ENCODE measurements around the gene WWOX. TPM values are rescaled to one million over a fixed set of nuclear protein-coding genes. Genes with fewer than 3 reads are reported as not detected.

Gene WWOX
- polyA plus RNA-seq, 4 donors = 4.9 to 15.8 (median 7.0) TPM

- Histone ChIP-seq H3K27me3 (ENCODE audit: control insufficient read depth in 3 of 3, insufficient read depth in 3 of 3, low read length in 3 of 3) (no peaks in the 10 kb centered on the region), H3K4me1 (ENCODE audit: control insufficient read depth in 3 of 3, insufficient read depth in 2 of 3, low read depth in 1 of 3, low read length in 2 of 3) (peaks cover 0 to 3% (median 0%) of the 10 kb centered on the region in 3 donors), H3K36me3 (ENCODE audit: control insufficient read depth in 3 of 3, insufficient read depth in 2 of 3, low read depth in 1 of 3, low read length in 3 of 3) (no peaks in the 10 kb centered on the region), H3K27ac (ENCODE audit: low read depth in 1 of 3, low read length in 2 of 3) (no peak overlapping the region), H3K9me3 (ENCODE audit: control insufficient read depth in 2 of 2, insufficient read depth in 1 of 2, low read depth in 1 of 2, low read length in 1 of 2) (peaks cover 0 to 5% of the 10 kb centered on the region in 2 donors), H3K4me3 (ENCODE audit: low read depth in 1 of 3, low read length in 3 of 3) (no peak overlapping the region)
- FAIRE-seq (no peak), DNase-seq (peak in 1 of 2 donors; percentile 43)
- WGBS, 3 donors = 63 to 85% (median 82%) methylated on average over 3 of the region's 3 CpGs
These were observed 721.9 kb downstream of the WWOX start for GRCh38 chr16:78821335-78821734.

DNA sequence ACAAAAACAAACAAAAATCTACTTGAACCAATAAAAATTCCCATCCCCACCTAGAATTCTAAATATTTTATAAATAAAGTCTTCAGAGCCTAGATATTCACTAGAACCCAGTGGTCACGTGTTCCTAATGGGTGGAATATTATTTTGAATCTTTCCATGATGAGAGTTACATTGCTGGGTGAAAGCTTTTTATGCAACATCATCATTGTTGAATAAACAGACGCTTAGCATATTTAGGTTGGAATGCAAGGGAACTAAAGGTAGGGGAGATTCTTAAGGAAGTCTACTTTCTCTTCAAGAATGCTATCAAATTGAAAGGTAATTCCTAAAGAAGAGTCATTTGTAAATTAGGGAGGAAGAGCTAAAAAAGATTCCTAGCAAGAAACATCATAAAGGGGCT is 723.1 kb downstream of the WWOX start:
- DNase-seq = no peak
- Histone ChIP-seq H3K4me3 (ENCODE audit: low read depth in 1 of 3, low read length in 3 of 3) (no peak overlapping the region), H3K27me3 (ENCODE audit: control insufficient read depth in 3 of 3, insufficient read depth in 3 of 3, low read length in 3 of 3) (no peaks in the 10 kb centered on the region), H3K4me1 (ENCODE audit: control insufficient read depth in 3 of 3, insufficient read depth in 2 of 3, low read depth in 1 of 3, low read length in 2 of 3) (peaks cover 0 to 3% (median 0%) of the 10 kb centered on the region in 3 donors), H3K36me3 (ENCODE audit: control insufficient read depth in 3 of 3, insufficient read depth in 2 of 3, low read depth in 1 of 3, low read length in 3 of 3) (no peaks in the 10 kb centered on the region), H3K9me3 (ENCODE audit: control insufficient read depth in 2 of 2, insufficient read depth in 1 of 2, low read depth in 1 of 2, low read length in 1 of 2) (peaks cover 0 to 5% of the 10 kb centered on the region in 2 donors), H3K27ac (ENCODE audit: low read depth in 1 of 3, low read length in 2 of 3) (no peak overlapping the region)
- WGBS, 3 donors = 86 to 92% (median 91%) methylated on average over 2 of the region's 2 CpGs
- FAIRE-seq = no peak

DNA sequence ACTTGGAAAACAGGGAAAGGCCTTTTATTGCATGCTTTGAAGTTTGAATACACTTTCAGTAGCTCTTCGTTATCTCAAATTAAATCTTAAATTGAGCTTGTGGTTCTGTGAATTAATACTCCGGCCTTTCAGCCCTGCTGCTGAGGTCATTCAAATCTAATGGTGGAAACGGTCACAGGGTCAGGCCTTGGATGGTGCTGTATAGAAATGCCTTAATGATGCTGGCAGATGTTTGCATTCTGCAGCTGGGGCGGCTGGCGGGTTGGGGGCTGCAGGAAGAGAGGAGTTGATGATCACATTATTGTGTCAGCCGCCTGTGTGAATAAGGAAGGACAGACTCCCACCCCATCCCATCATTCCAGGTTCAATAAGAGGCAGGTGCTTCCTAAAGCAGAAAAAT is 723.6 kb downstream of the WWOX start:
- 75 to 87% (median 78%) methylated on average over 6 of the region's 6 CpGs for WGBS, 3 donors

GRCh38 chr16:78829280-78829679 is 729.8 kb downstream of the WWOX start:
- Histone ChIP-seq H3K27me3 (ENCODE audit: control insufficient read depth in 3 of 3, insufficient read depth in 3 of 3, low read length in 3 of 3) (no peaks in the 10 kb centered on the region), H3K9me3 (ENCODE audit: control insufficient read depth in 2 of 2, insufficient read depth in 1 of 2, low read depth in 1 of 2, low read length in 1 of 2) (no peaks in the 10 kb centered on the region), H3K27ac (ENCODE audit: low read depth in 1 of 3, low read length in 2 of 3) (no peak overlapping the region), H3K4me1 (ENCODE audit: control insufficient read depth in 3 of 3, insufficient read depth in 2 of 3, low read depth in 1 of 3, low read length in 2 of 3) (no peaks in the 10 kb centered on the region), H3K4me3 (ENCODE audit: low read depth in 1 of 3, low read length in 3 of 3) (no peak overlapping the region), H3K36me3 (ENCODE audit: control insufficient read depth in 3 of 3, insufficient read depth in 2 of 3, low read depth in 1 of 3, low read length in 3 of 3) (no peaks in the 10 kb centered on the region)
- FAIRE-seq (no peak), DNase-seq (no peak)
- 91 to 95% (median 94%) methylated on average over 1 of the region's 1 CpG for WGBS, 3 donors

More for the DNA sequence above, 723.6 kb downstream of the WWOX start:
- peaks cover 0 to 3% (median 0%) of the 10 kb centered on the region in 3 donors for H3K4me1 ChIP-seq (ENCODE audit: control insufficient read depth in 3 of 3, insufficient read depth in 2 of 3, low read depth in 1 of 3, low read length in 2 of 3)
- no peaks in the 10 kb centered on the region for H3K27me3 ChIP-seq (ENCODE audit: control insufficient read depth in 3 of 3, insufficient read depth in 3 of 3, low read length in 3 of 3)
- no peaks in the 10 kb centered on the region for H3K36me3 ChIP-seq (ENCODE audit: control insufficient read depth in 3 of 3, insufficient read depth in 2 of 3, low read depth in 1 of 3, low read length in 3 of 3)
- no peak overlapping the region for H3K27ac ChIP-seq (ENCODE audit: low read depth in 1 of 3, low read length in 2 of 3)
- no peak for DNase-seq
- no peak overlapping the region for H3K4me3 ChIP-seq (ENCODE audit: low read depth in 1 of 3, low read length in 3 of 3)
- no peak for FAIRE-seq
- H3K9me3 ChIP-seq (ENCODE audit: control insufficient read depth in 2 of 2, insufficient read depth in 1 of 2, low read depth in 1 of 2, low read length in 1 of 2) = peaks cover 0 to 5% of the 10 kb centered on the region in 2 donors

DNA sequence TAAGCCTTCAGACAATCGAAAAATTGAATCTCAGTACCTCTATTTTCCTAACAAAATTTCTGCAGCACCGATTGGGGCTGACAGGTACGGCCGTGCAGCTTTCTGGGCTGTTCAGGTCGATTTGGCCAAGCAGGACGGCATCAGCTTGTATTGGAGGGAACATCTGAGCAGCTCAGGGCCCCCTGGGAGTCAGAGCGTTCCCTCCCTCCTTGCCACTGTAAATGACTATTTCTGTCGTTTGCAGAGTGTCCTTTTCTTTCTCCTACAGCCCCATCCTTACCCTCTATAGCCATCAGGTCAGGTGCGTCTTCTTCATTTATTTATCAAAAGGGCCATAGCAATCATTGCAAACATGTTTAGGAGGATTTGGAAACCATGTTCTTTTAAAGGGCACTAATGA is 731.1 kb downstream of the WWOX start:
- FAIRE-seq (no peak), DNase-seq (no peak)
- no peak overlapping the region for H3K4me3 ChIP-seq (ENCODE audit: low read depth in 1 of 3, low read length in 3 of 3)
- WGBS, 3 donors = 83 to 88% (median 83%) methylated on average over 9 of the region's 9 CpGs
- H3K9me3 ChIP-seq (ENCODE audit: control insufficient read depth in 2 of 2, insufficient read depth in 1 of 2, low read depth in 1 of 2, low read length in 1 of 2) = no peaks in the 10 kb centered on the region
- no peaks in the 10 kb centered on the region for H3K4me1 ChIP-seq (ENCODE audit: control insufficient read depth in 3 of 3, insufficient read depth in 2 of 3, low read depth in 1 of 3, low read length in 2 of 3)
- no peak overlapping the region for H3K27ac ChIP-seq (ENCODE audit: low read depth in 1 of 3, low read length in 2 of 3)
- no peaks in the 10 kb centered on the region for H3K27me3 ChIP-seq (ENCODE audit: control insufficient read depth in 3 of 3, insufficient read depth in 3 of 3, low read length in 3 of 3)
- H3K36me3 ChIP-seq (ENCODE audit: control insufficient read depth in 3 of 3, insufficient read depth in 2 of 3, low read depth in 1 of 3, low read length in 3 of 3) = no peaks in the 10 kb centered on the region

GRCh38 chr16:78832100-78832499 is 732.6 kb downstream of the WWOX start:
- no peak overlapping the region for H3K4me3 ChIP-seq (ENCODE audit: low read depth in 1 of 3, low read length in 3 of 3)
- DNase-seq = no peak
- no peak for FAIRE-seq
- no peaks in the 10 kb centered on the region for H3K27me3 ChIP-seq (ENCODE audit: control insufficient read depth in 3 of 3, insufficient read depth in 3 of 3, low read length in 3 of 3)
- H3K4me1 ChIP-seq (ENCODE audit: control insufficient read depth in 3 of 3, insufficient read depth in 2 of 3, low read depth in 1 of 3, low read length in 2 of 3) = no peaks in the 10 kb centered on the region
- H3K27ac ChIP-seq (ENCODE audit: low read depth in 1 of 3, low read length in 2 of 3) = no peak overlapping the region
- no peaks in the 10 kb centered on the region for H3K9me3 ChIP-seq (ENCODE audit: control insufficient read depth in 2 of 2, insufficient read depth in 1 of 2, low read depth in 1 of 2, low read length in 1 of 2)
- H3K36me3 ChIP-seq (ENCODE audit: control insufficient read depth in 3 of 3, insufficient read depth in 2 of 3, low read depth in 1 of 3, low read length in 3 of 3) = no peaks in the 10 kb centered on the region
- 87 to 93% (median 92%) methylated on average over 2 of the region's 2 CpGs for WGBS, 3 donors

GRCh38 chr16:78836802-78837491 is 737.5 kb downstream of the WWOX start:
- Histone ChIP-seq H3K27me3 (ENCODE audit: control insufficient read depth in 3 of 3, insufficient read depth in 3 of 3, low read length in 3 of 3) (no peaks in the 10 kb centered on the region), H3K9me3 (ENCODE audit: control insufficient read depth in 2 of 2, insufficient read depth in 1 of 2, low read depth in 1 of 2, low read length in 1 of 2) (peaks cover 0 to 2% of the 10 kb centered on the region in 2 donors), H3K4me3 (ENCODE audit: low read depth in 1 of 3, low read length in 3 of 3) (no peak overlapping the region), H3K4me1 (ENCODE audit: control insufficient read depth in 3 of 3, insufficient read depth in 2 of 3, low read depth in 1 of 3, low read length in 2 of 3) (no peaks in the 10 kb centered on the region), H3K36me3 (ENCODE audit: control insufficient read depth in 3 of 3, insufficient read depth in 2 of 3, low read depth in 1 of 3, low read length in 3 of 3) (no peaks in the 10 kb centered on the region), H3K27ac (ENCODE audit: low read depth in 1 of 3, low read length in 2 of 3) (peak overlapping the region in 1 of 3 donors; percentile 55)
- WGBS, 3 donors = 43 to 73% (median 49%) methylated on average over 8 of the region's 8 CpGs
- FAIRE-seq (no peak), DNase-seq (peak; percentile 57 to 73)

- DNase-seq (no peak), FAIRE-seq (no peak)
- Histone ChIP-seq H3K27me3 (ENCODE audit: control insufficient read depth in 3 of 3, insufficient read depth in 3 of 3, low read length in 3 of 3) (no peaks in the 10 kb centered on the region), H3K9me3 (ENCODE audit: control insufficient read depth in 2 of 2, insufficient read depth in 1 of 2, low read depth in 1 of 2, low read length in 1 of 2) (peaks cover 0 to 2% of the 10 kb centered on the region in 2 donors), H3K4me1 (ENCODE audit: control insufficient read depth in 3 of 3, insufficient read depth in 2 of 3, low read depth in 1 of 3, low read length in 2 of 3) (no peaks in the 10 kb centered on the region), H3K27ac (ENCODE audit: low read depth in 1 of 3, low read length in 2 of 3) (no peak overlapping the region), H3K36me3 (ENCODE audit: control insufficient read depth in 3 of 3, insufficient read depth in 2 of 3, low read depth in 1 of 3, low read length in 3 of 3) (no peaks in the 10 kb centered on the region), H3K4me3 (ENCODE audit: low read depth in 1 of 3, low read length in 3 of 3) (no peak overlapping the region)
These were observed 738.3 kb downstream of the WWOX start for GRCh38 chr16:78837706-78838105.

DNA sequence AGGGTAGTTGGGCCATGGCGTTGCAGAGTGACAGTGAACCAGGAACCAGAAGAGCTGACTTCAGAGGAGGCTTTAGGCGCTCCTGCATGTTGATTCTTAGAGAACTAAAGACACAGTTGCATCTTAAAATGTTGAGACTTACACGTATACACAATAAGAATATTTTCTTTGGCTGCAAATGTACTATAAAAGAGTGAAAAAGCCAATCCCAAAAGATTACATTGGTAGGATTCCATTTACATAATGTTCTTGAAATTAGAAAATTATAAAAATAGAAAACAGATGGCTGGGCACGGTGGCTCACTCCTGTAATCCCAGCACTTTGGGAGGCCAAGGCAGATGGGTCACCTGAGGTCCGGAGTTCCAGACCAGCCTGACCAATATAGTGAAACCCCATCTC is 738.8 kb downstream of the WWOX start:
- H3K4me3 ChIP-seq (ENCODE audit: low read depth in 1 of 3, low read length in 3 of 3) = no peak overlapping the region
- no peaks in the 10 kb centered on the region for H3K36me3 ChIP-seq (ENCODE audit: control insufficient read depth in 3 of 3, insufficient read depth in 2 of 3, low read depth in 1 of 3, low read length in 3 of 3)
- WGBS, 3 donors = 70 to 76% (median 76%) methylated on average over 5 of the region's 5 CpGs
- H3K4me1 ChIP-seq (ENCODE audit: control insufficient read depth in 3 of 3, insufficient read depth in 2 of 3, low read depth in 1 of 3, low read length in 2 of 3) = no peaks in the 10 kb centered on the region
- no peak for FAIRE-seq
- H3K27me3 ChIP-seq (ENCODE audit: control insufficient read depth in 3 of 3, insufficient read depth in 3 of 3, low read length in 3 of 3) = no peaks in the 10 kb centered on the region
- DNase-seq = no peak
- no peak overlapping the region for H3K27ac ChIP-seq (ENCODE audit: low read depth in 1 of 3, low read length in 2 of 3)
- peaks cover 0 to 2% of the 10 kb centered on the region in 2 donors for H3K9me3 ChIP-seq (ENCODE audit: control insufficient read depth in 2 of 2, insufficient read depth in 1 of 2, low read depth in 1 of 2, low read length in 1 of 2)
